Midbrain (tissue), 1 donor: ENCODE measurements around the gene SNED1.

Source experiments
- DNase-seq: peaks from one replicate; lab custom pipeline; 2025; lab: John Stamatoyannopoulos, UW

The SNED1 gene

DNA sequence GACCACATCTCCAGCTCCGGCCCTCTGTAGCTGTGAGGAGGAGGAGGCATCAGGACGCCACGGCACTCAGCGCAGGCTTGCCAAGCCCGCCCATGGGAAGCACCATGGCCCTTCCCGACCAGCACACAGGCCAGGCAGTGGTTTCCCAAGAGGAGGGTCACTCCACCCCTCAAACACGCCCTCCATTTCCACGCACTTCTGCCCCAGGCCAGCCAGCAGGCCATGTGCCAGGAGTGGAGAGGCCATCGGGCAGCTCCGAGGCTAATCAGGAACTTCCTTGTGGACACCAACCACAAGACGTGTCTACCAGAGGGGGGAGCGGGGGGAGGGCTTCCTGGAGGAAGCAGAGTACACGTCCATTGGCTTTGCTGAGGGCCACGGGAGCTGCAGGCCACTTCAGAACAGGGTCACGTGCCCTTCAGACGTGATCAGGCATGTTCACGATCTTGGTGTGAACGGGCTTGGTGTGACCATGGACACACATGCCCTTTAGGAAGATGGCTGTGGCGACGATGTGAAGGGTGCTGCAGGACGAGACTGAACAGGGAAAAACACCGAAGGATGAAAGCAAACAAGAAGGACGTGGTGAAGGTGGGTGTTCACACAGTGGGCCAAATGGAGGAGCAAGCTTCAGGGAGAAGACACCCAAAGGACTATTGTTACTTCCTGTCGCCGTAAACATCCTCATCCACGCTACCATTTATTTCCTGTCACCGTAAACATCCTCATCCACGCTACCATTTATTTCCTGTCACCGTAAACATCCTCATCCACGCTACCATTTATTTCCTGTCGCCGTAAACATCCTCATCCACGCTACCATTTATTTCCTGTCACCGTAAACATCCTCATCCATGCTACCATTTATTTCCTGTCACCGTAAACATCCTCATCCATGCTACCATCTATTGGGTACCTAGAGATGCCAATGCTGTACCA, 110.1 kb downstream of the SNED1 start:
- no peak for DNase-seq

DNA sequence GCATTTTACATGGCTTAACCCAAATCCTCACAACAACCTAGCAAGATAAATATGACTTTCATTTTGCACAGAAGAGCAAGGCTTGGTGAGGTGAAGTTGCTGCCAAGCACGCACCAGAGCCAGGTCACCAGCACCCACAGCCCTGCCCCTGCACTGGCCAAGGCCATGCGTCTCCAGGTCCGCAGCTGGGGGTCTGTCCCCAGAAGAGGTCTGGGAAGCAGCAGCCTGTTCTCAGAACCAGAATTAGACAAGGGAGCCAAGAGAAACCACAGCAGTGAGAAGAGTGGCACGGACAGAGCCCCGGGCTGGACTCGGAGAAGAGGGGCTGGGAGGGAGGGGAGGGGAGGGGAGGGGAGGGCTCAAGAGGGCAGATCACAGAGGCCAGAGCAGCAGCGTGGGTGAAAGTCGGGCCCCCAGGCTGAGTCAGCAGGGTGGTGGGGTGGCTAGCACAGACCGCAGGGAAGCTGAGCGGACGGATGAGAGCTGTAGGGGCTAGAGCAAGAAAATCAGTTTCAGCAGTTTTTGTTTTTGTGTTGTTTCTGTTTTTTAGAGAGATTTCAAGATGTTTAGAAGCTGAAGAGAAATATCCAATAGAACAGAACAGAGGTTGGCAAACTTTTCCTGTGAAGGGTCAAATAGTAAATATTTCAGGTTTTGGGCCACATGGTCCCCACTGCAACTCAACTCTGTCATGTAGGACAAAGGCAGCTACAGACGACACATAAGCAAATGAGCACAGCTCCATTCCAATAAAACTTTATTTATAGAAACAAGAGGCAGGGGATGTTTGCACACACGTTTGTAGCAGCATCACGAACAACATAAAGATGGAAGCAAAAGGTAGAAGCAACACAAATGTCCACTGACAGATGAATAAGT, 111.0 kb downstream of the SNED1 start:
- DNase-seq = no peak

DNA sequence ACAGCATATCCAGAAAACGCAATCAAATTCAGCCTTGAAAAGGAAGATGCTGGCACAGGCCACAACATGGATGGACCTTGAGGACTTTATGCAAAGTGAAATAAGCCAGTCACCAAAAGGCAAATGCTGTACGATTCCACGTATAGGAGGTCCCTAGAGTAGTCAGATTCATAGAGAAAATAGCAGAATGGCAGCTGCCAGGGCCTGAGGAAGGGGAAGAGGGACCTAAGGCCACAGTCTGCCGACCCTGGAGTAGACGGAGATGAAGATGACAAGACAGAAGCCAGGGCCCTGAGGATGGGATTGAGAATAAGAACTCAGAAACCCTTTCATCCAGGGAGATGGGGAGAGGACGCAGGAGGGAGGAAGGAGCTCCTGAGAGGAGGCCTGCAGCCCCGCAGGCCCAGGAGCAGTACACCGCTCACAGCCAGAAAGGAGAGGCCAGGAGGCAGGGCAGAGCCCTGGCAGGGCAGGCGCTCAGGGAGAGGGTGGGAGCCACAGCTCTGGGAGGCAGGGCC, 111.7 kb downstream of the SNED1 start:
- no peak for DNase-seq

DNA sequence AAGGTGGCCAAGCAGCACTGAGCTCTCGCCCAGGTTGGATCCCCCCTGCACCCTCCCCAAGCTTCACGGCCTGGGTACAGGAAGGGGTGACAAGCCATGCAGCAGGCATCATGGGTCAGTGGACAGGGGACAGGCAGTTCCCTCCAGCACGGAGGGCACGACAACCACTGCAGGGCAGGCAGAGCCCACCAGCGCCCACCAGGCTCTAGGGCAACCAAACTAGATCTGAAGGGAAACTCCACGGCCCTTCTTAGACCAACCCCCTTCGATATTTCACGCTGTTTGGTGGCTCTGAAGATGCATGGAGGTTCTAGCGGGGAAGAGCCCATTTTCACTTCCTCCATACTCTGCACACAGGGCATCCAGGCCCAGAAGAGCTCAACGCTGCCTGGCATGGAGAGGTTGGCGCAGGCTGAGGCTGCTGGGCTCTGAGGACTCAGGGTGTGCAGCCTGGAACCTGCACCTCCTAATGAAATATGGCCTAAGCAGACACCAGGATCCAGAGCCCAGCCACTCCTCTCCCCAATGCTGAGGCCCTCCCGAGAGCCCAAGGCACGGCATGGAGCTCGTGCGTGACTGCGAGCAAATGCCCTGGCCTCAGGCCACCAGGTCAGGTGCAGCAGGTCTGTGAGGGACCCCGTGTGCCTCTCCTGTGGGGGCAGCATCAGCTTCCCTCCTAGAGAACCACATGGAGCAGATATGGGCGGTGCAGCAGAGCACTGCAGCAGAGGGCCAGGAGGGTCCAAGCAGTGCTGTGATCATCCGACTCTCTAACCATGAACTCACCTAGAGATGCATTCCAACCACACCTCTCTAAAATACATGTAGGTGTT, 112.4 kb downstream of the SNED1 start:
- DNase-seq = no peak

DNA sequence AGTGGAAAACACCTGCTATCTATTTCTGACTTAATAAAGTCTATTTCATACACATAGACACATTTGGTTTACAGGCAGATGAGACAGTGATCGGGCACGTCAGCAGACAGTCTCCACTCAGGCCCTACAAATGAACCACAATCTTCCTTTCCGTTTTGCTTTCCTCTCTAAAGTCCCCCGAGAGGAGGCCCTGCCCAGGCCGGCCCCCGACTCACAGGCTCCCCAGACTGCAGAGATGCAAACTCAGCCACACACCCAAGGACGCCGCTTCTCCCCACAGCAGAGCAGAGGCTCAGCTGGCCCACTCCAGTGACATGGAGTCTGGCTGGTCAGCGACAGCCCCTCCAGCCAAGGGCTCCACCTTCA, 113.0 kb downstream of the SNED1 start:
- DNase-seq = no peak

DNA sequence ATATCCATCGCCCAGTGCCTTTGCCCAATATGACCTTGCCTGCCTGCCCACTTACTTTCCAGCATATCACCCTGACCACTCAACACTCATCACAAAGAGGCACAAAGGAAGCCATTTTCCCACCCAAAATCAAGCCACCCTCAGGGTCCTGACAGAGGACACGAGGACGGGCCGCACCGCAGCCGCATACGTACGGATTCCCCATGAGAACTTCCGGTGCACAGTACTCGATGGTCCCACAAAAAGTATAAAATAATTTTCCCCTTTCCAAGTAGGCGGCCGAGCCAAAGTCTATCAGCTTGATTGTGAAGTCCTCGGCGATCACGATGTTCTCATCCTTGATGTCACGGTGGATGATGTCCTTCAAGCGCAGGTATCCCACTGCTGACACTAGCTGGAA, 113.6 kb downstream of the SNED1 start:
- DNase-seq = no peak

DNA sequence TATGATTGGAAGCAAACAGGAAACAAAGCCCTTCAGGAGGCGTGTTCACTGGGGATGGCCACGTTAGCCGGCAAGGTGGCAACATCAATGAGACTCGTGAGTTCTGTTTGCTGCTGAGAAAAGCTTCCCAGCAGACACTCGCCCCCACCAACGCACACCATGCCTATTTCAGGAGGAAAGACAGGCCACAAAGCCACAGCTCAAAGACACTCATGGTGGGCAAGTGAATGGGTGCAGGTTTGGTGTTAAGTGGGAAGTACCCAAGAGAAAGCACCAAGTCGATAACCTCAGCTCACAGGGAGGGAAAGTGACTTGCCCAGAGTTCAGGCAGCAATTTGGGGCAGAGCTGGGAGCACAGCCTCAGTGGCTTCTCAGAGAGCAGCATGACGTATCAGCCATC, 114.2 kb downstream of the SNED1 start:
- no peak for DNase-seq

DNA sequence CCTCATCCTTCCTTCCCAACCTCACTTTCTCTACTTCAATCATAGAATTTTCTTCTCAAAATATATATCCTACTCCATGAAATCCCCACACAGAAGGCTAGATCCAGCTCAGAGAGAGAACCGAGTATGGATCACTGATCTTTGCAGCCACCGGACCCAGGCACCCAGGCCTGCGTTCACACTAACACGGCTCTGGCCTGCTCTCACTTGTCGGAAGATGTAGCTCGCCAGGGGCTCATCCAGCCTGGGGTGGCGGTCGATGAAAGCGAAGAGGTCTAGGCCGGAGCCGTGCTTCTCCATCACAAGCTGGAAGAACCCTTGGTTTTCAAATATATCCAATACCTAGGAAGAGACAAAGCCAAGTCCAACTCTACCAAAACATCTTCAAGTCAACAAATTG, 116.4 kb downstream of the SNED1 start:
- no peak for DNase-seq

DNA sequence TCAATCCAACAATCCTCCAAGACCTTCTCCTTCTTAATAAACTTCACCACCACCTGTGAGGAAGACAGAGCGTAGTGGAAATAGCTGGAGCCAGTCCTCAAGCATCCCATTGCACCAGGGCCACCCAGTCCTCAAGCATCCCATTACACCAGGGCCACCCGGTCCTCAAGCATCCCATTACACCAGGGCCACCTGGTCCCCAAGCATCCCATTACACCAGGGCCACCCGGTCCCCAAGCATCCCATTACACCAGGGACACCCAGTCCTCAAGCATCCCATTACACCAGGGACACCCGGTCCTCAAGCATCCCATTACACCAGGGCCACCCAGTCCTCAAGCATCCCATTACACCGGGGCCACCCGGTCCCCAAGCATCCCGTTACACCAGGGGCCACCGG, 116.9 kb downstream of the SNED1 start:
- DNase-seq = no peak

DNA sequence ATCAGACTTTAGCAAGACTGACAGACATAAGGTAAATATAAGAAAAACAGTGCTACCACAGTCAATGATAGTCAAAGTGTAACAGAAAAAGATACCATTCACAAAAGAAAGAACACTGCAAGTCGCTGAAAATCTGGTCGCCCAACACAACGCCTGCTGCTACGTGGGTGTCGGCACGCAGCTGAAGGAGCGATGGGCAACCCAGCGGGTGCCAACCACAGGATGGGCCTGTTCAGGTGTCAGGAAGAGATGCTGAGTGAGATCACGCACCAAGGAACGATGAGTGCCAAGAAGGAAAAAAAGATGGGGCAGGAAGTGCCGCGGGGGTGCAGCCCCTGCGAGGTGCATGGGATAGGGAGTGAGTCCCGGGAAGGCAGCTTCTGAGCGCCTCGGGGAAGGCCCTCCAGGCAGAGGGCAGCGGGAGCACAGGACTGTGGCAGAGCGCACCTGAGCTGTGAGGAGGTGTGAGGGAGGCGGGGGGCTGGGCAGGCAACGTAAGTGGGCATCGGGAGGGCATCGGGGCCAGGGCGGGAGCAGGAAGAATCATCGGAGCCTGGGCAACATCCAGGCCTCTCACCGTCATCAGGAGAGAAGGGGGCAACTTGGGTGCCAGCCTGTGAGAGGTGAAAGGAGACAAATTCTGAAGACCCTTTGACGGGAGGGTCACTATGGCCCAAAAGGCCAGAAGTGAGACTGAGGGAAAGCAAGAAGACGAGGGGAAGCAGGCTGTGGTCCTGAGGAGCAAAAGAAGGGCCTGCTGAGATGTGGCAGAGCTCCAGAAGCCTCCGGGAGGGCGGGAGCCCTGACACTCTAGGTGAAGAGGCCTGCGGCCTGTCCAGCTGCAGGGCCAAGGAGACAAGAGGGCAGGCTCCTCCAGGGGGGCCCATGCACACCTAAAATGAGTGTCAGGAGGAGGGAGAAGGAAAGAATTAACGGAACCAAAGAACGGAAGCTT, 118.5 kb downstream of the SNED1 start:
- DNase-seq = no peak

DNA sequence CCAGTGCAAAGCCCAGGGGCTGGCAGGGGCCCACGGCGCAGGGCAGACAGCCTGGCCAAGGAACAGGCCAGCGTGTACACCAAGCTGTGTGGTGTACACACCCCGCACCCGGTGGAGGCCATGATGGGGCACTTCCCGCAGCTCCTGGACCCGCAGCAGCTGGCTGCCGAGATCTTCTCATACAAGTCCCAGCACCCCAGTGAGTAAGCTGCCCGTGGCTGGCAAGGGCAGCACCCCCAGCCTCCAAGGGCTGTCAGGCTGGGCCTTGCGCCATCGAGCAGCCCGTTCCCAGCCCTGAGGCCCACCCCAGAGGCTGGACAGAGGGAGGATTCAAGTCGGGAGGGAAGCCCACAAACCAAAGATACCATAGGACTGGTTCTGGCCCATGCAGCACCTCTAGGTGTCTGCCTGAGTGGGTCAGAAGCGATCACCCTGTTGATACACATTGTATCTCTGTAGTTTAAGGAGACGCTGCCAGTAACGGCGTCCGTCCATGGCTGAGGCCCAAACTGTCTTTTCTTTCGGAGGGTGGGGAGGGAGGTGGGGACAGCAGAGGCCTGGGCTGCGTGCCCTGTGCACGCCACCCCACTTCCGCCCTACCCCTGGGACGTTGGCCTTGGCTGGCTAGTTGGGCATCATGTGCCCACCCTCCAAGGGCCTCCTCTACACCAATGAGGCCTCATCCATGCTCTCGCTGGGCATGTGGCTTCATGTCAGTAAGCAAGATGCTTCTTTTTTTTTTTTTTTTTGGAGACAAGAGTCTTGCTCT, 120.5 kb downstream of the SNED1 start:
- no peak for DNase-seq

DNA sequence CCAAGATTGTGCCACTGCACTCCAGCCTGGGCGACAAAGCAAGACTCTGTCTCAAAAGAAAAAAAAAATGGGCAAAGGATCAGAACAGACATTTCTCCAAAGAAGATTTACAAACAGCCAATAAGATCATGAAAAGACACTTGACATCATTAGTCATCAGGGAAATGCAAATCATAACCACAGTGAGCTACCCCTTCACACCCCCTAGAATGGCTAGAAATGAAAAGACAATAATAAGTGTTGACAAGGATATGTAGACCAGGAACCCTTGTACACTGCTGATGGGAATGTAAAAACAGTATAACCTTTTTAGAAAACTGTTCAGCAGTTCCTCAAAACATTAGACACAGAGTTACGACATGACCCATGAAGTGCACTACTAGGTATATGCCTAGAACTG, 122.0 kb downstream of the SNED1 start:
- DNase-seq = no peak

DNA sequence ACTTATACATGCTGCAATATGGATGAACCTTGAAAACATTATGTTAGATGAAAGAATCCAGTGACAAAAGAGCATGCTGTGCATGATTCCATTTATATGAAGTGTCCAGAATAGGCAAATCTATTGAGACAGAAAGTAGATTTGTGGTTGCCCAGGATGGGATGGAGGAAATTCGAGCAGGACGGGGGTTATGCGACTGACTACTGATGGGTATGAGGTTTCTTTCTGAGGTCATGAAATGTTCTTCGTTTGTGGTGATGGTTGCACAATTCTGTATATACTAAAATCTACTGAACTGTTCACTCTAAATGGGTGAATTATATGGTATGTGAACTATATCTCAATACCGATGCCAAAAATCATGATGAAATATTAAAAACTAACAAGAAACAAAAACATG, 122.6 kb downstream of the SNED1 start:
- no peak for DNase-seq

DNA sequence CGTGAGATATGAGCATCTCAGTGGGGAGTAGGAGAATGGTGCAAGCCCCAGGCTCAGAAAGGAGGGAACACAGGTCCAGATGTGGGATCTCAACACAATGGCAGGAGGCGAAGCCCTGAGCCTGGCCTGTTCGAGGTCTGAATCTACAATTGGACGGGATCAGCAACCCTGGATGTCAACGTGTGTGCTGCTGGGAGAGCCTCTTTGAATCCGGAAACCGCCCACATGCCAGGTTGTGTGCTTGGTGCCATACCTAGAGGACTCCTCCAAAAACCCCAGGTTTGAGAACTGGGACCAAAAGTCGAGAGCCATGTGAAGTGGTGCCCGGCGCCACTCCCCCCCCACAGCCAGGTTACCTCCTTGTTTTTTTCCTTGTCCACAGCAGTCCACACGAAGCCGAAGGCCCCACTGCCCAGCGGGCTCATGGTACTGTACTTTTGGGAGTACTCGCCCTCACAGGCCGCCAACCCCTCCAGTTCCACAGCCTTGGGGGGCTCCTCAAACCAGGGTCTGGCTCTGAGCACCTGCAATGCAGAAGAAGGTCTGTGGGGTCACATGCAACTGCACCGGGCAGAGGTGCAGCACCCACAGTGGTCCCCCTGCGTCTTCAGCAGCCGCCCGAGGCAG, 124.1 kb downstream of the SNED1 start:
- DNase-seq = no peak

DNA sequence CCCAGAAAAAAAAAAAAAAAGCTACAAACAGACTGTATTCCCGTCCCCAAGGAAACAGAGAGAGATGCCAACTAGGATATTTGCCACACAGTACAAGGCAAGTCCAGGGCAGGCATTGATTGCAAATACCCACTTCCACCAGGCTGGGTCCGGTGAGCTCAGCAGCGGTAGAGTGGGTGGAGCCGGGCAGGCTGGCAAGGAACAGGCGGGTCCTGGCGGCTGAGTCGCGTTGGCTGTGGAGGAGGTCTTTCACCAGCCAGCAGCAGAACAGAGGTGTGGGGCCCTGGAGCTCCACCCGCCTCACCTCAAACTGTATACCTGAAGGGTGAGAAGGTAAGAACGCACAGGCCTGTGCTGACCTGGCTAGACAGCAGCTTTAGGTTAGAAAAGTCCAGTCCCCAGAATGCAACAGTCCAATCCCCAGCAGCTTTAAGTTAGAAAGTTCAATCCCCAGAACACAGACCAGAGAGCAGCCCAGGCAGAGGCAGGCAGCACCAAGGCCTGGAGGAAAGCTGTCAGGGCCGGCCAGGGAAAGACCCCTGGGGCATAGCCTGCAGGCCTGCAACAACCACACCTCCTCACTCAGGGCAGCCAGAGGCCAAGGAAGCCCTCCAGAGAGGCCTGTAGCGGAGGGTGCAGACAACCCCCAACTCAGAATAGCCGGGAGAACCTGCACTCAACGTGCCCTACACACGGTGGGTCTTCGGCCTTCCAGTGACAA, 125.6 kb downstream of the SNED1 start:
- DNase-seq = no peak

DNA sequence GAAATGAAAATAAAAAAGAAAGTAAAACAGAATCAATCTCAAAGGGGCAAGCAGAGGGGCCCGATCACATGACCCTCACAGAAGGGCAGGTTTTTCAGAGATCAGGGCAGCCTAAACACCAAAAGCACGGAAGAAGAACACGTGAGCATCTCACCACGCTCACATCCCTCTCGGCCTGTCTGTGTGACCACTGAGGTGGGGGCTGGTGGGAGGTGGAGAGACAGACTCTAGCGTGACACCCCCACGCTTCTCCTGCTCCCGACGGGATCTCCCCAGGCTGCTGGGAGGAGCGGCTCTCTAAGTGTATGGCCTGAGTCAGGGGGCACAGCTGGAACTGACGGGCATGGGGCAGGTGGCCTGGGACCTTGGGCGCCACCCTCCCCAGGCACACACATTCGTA, 127.2 kb downstream of the SNED1 start:
- DNase-seq = no peak

DNA sequence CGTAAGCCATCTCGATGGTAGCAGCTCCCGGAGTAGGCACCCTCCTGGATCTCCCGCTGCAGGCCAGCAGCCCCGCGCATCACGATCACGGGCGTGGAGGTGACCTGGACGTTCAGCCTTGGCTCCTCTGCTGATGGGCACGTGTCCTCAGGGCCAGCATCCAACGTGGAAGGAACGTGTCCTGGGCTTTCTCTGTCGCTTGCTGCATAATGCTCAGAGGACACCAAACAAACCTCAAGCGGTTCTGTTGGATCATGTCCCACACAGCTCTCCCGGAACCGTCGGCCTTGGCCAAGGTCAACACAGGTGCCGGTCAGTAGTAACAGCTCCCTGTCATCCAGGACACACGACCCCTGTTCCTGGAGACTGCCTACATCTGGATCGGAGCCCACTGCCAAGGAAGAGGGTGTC, 127.8 kb downstream of the SNED1 start:
- no peak for DNase-seq

DNA sequence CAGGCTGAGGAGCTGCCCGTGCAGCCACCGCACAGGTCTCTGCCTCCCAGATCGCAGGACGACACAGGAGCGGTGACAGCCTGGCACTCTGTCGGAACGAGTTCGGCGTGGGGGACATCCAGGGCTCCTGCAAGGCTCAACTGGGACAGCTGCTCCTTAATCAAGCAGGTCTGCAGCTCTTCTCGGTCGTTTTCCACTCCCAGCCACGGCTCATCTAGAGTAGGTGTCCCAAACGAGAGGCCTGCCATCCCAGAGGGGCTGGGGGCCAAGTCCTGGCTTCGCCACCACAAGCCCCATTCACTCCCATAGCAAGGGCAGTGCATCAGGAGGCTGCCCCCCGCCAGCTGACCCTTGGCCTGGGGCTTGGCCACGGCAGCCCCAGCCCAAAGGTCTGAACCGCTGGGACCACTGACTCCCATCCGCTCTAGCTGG, 128.4 kb downstream of the SNED1 start:
- DNase-seq = no peak

DNA sequence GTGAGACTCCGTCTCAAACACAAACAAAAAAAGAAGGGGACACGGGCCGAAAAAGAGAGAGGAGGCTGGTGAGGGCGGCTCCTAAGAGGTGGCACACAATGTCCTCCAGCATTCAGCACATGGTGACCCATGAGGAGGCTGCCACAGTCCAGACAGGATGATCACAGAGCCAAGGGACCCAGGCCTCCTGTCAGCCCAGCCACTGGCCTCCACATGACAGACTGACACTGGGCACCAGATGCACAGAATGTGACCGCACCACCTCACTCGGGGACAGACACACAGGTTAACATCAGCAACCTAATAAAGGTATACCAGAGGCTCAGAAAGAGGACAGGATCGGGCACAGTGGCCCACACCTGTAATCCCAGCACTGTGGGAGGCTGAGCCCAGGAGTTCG, 129.8 kb downstream of the SNED1 start:
- DNase-seq = no peak
